Measurements from ENCODE around the gene PAGR1. TPM values are rescaled to one million over a fixed set of nuclear protein-coding genes. Genes with fewer than 3 reads are reported as not detected.
A peak's percentile ranks its signal among the peaks of the same experiment; 100 is the strongest.

Gene PAGR1
- total and polyA plus RNA-seq, 2 of the 13 experiments (the other 11 are each of a cell fraction or from before 2014, with no cell fraction given) = 9.8 to 66.4 TPM

DNA sequence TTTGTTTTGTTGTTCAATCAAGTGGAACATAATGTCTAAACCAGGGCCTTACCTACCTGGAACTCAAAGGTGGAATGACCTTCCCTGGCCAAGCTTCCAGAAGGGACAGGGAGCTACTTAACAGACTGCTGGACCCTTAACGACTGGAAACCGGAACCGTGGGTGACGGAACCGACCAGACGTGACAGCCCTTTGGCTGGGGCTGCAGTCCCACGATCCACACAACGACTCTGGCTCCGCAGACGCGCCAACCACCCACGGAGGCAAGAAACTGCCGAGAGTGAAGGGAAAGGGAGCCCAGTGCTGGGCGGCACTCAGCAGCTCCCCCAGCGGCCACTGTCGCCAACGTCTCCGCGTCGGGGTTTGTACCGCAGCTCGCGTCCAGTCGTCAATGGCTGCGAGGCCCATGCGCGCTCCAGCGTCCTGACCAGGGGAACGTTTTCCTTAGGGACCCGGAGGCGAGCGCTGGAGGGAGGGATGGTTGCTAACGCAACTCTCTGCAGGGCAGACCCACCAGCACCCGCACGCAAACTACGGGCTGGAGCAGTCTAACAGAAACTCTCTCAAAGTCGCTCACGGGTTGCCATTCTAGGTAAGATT, 31.0 kb upstream of the PAGR1 start (continued):
- TF ChIP-seq, protein P1, sequence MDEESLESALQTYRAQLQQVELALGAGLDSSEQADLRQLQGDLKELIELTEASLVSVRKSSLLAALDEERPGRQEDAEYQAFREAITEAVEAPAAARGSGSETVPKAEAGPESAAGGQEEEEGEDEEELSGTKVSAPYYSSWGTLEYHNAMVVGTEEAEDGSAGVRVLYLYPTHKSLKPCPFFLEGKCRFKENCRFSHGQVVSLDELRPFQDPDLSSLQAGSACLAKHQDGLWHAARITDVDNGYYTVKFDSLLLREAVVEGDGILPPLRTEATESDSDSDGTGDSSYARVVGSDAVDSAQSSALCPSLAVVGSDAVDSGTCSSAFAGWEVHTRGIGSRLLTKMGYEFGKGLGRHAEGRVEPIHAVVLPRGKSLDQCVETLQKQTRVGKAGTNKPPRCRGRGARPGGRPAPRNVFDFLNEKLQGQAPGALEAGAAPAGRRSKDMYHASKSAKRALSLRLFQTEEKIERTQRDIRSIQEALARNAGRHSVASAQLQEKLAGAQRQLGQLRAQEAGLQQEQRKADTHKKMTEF (CRISPR knock-in tag; IDR thresholded peaks at IDR 0.05) = peak; percentile 76; the same call in 1 of the 2 replicates
- no peak for TF ChIP-seq RFX3 (CRISPR knock-in tag; IDR thresholded peaks at IDR 0.05)
- TF ChIP-seq POLR2A (IDR thresholded peaks at IDR 0.05; ENCODE audit: insufficient read depth in 1 of 2, low read depth in 2 of 2, low read length in 2 of 2) = no peak
- TF ChIP-seq, protein P2, sequence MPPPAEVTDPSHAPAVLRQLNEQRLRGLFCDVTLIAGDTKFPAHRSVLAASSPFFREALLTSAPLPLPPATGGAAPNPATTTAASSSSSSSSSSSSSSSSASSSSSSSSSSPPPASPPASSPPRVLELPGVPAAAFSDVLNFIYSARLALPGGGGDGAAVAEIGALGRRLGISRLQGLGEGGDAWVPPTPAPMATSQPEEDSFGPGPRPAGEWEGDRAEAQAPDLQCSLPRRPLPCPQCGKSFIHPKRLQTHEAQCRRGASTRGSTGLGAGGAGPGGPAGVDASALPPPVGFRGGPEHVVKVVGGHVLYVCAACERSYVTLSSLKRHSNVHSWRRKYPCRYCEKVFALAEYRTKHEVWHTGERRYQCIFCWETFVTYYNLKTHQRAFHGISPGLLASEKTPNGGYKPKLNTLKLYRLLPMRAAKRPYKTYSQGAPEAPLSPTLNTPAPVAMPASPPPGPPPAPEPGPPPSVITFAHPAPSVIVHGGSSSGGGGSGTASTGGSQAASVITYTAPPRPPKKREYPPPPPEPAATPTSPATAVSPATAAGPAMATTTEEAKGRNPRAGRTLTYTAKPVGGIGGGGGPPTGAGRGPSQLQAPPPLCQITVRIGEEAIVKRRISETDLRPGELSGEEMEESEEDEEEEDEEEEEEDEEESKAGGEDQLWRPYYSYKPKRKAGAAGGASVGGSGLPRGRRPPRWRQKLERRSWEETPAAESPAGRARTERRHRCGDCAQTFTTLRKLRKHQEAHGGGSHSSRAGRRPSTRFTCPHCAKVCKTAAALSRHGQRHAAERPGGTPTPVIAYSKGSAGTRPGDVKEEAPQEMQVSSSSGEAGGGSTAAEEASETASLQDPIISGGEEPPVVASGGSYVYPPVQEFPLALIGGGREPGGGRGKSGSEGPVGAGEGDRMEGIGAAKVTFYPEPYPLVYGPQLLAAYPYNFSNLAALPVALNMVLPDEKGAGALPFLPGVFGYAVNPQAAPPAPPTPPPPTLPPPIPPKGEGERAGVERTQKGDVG (CRISPR knock-in tag; IDR thresholded peaks at IDR 0.05; ENCODE audit: borderline replicate concordance) = peak; percentile 92; the same call in 1 of the 2 replicates
- no peak for TF ChIP-seq AKAP8 (CRISPR knock-in tag; IDR thresholded peaks at IDR 0.05)
- TF ChIP-seq ZNF598 (CRISPR knock-in tag; IDR thresholded peaks at IDR 0.05; ENCODE audit: borderline replicate concordance) = peak; percentile 98
- TF ChIP-seq ATF1 (CRISPR knock-in tag; IDR thresholded peaks at IDR 0.05) = no peak
- TF ChIP-seq ZNF337 (CRISPR knock-in tag; IDR thresholded peaks at IDR 0.05; ENCODE audit: borderline replicate concordance, low read depth) = no peak
- TF ChIP-seq FLYWCH1 (CRISPR knock-in tag; IDR thresholded peaks at IDR 0.05) = no peak
- TF ChIP-seq HNF4G (IDR thresholded peaks at IDR 0.05; ENCODE audit: borderline replicate concordance, low read depth, low read length) = no peak
- no peak for TF ChIP-seq HNF4G (CRISPR knock-in tag; IDR thresholded peaks at IDR 0.05; ENCODE audit: borderline replicate concordance, low read depth)
- no peak; the same call in 1 of the 2 replicates for TF ChIP-seq ZNF607 (CRISPR knock-in tag; IDR thresholded peaks at IDR 0.05; ENCODE audit: borderline replicate concordance)
- no peak for TF ChIP-seq EZH2 (conservative IDR thresholded peaks at IDR 0.05; ENCODE audit: low read depth, low read length)
- TF ChIP-seq ELF3 (CRISPR knock-in tag; IDR thresholded peaks at IDR 0.05) = 0 out of 2 replicates have a peak, but pooled peaks have one; percentile 15
- no peak for TF ChIP-seq SALL2 (CRISPR knock-in tag; IDR thresholded peaks at IDR 0.05)
- TF ChIP-seq PRMT3 (CRISPR knock-in tag; IDR thresholded peaks at IDR 0.05; ENCODE audit: borderline replicate concordance, low read depth) = no peak
- no peak for TF ChIP-seq ZNF260 (CRISPR knock-in tag; IDR thresholded peaks at IDR 0.05; ENCODE audit: borderline replicate concordance, low read depth)
- peak; percentile 69; the same call in 1 of the 2 replicates for TF ChIP-seq RELA (CRISPR knock-in tag; IDR thresholded peaks at IDR 0.05)
- TF ChIP-seq RARG (CRISPR knock-in tag; IDR thresholded peaks at IDR 0.05; ENCODE audit: low read depth) = no peak
- peak; percentile 42; the same call in 1 of the 2 replicates for TF ChIP-seq ZBTB20 (CRISPR knock-in tag; IDR thresholded peaks at IDR 0.05; ENCODE audit: borderline replicate concordance, low read depth)
- TF ChIP-seq ZNF138 (CRISPR knock-in tag; IDR thresholded peaks at IDR 0.05; ENCODE audit: low read depth) = no peak
- no peak for TF ChIP-seq SIN3B (IDR thresholded peaks at IDR 0.05; ENCODE audit: low read length)
- TF ChIP-seq, protein P3, sequence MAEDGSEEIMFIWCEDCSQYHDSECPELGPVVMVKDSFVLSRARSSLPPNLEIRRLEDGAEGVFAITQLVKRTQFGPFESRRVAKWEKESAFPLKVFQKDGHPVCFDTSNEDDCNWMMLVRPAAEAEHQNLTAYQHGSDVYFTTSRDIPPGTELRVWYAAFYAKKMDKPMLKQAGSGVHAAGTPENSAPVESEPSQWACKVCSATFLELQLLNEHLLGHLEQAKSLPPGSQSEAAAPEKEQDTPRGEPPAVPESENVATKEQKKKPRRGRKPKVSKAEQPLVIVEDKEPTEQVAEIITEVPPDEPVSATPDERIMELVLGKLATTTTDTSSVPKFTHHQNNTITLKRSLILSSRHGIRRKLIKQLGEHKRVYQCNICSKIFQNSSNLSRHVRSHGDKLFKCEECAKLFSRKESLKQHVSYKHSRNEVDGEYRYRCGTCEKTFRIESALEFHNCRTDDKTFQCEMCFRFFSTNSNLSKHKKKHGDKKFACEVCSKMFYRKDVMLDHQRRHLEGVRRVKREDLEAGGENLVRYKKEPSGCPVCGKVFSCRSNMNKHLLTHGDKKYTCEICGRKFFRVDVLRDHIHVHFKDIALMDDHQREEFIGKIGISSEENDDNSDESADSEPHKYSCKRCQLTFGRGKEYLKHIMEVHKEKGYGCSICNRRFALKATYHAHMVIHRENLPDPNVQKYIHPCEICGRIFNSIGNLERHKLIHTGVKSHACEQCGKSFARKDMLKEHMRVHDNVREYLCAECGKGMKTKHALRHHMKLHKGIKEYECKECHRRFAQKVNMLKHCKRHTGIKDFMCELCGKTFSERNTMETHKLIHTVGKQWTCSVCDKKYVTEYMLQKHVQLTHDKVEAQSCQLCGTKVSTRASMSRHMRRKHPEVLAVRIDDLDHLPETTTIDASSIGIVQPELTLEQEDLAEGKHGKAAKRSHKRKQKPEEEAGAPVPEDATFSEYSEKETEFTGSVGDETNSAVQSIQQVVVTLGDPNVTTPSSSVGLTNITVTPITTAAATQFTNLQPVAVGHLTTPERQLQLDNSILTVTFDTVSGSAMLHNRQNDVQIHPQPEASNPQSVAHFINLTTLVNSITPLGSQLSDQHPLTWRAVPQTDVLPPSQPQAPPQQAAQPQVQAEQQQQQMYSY (CRISPR knock-in tag; IDR thresholded peaks at IDR 0.05) = no peak

All from HepG2 (cell line).